Coronary artery (tissue), 2 donors: ENCODE measurements around the gene MYO15B.

Experiments
- DNase-seq: peaks from one replicate; pipeline ENCODE4 v3.0.0-alpha.2; 2017; ENCODE audit warnings: low spot score
- H3K27ac ChIP-seq, 2 donors: fragments of 200-600 bp; sonication (generic); one replicate each; pipeline ENCODE4 v1.5.1; 2016 to 2019
- H3K4me3 ChIP-seq: fragments of 200-600 bp; sonication (generic); 2 replicates; pipeline ENCODE4 v1.5.1; 2016; ENCODE audit warnings: mild to moderate bottlenecking, moderate library complexity
- CTCF ChIP-seq: fragments of 200-600 bp; sonication (generic); IDR thresholded peaks from one replicate; pipeline ENCODE4 v1.5.1; 2019; ENCODE audit warnings: antibody characterized with exemption

The MYO15B gene

DNA sequence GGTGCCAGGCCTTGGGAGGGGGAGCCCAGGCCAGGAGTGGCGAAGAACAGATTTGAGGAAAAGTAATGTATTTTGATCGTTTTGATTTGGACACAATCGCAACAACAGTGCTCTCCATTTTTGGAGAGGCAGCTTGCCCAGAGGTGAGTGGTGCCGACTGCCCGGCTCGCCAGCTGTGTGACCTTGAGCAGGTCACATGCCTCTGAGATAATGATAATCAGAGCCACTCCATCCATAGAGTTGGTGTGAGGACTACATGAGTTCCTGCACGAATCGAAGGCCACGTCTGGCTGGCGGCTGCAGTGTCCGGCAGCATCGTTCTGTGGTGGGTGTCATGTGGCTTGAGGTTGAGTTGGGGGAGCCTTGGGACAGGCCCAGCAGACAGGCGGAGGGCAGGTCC is 41.4 kb upstream of the MYO15B start:
- no peak for DNase-seq
- H3K27ac ChIP-seq, result no peak overlapping the region
- no peak for TF ChIP-seq CTCF
- H3K4me3 ChIP-seq, result no peak overlapping the region

- no peak overlapping the region for H3K27ac ChIP-seq
- H3K4me3 ChIP-seq, result no peak overlapping the region
- DNase-seq, result no peak
- no peak for TF ChIP-seq CTCF
These were observed 40.5 kb upstream of the MYO15B start for GRCh38 chr17:75547091-75547490.

DNA sequence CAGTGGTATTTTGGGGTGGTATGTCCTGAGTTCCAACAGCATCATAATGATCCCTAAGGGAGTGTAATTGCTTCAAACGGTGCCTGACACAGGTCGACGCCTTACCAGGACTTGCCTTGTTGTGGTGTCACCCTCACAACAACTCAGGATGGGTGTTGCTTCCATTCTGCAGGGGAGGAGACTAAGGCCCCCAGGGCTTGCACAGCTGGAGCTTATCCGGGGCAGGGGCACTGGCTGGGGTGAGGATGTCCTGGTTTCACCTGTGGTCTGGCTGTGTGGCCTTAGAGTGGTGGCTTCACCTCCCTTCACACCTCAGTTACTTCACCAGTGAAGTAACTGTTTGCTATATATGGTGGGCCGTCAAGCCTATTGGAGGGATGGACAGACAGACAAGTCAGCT is 38.8 kb upstream of the MYO15B start:
- Histone ChIP-seq H3K27ac (no peak overlapping the region), H3K4me3 (no peak overlapping the region)
- no peak for DNase-seq
- TF ChIP-seq CTCF, result no peak

DNA sequence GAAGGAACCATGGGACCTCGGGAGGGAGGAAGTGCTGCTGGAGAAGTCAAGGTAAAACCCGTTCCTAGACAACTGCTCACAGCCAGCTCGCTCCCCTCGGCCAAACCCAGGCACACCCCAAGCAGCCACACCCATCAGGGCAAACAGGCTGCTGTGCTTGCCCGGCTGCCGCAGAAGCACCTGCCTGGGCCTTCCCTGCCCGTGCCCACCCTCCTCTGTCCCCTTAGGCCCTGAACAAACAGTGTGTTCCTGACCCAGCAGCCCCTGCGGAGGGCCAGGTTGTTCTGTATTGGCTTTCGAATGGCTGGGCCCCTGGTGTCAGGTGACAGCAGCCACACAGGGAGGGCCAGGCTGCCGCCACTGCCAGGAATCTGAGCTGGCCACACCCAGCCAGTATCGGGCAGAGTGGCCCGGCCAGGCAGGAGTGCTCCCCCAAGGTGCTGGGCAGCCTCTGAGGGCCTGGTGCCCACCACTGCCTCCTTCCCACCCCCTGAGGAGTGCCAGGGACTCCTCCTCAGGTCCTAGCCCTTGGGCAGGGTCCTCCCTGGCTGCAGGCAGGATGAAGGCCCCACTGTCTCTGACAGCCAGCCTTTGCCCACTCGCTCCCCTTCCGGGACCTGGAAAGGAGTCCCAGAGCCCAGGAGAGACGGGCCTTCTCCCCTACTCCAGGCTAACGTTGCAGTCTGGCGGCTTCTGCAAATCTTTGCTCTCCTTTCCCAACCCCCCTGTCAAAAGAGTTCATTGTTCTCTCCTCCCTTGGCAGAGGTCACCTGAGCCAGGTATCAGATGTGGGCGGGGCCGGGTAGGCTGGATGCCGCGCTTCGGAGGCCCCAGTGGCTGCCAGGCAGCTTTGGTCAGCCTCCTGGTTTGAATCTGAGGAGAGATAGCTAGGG is 38.1 kb upstream of the MYO15B start:
- no peak overlapping the region for H3K4me3 ChIP-seq
- TF ChIP-seq CTCF, result no peak
- H3K27ac ChIP-seq, result no peak overlapping the region
- no peak for DNase-seq

DNA sequence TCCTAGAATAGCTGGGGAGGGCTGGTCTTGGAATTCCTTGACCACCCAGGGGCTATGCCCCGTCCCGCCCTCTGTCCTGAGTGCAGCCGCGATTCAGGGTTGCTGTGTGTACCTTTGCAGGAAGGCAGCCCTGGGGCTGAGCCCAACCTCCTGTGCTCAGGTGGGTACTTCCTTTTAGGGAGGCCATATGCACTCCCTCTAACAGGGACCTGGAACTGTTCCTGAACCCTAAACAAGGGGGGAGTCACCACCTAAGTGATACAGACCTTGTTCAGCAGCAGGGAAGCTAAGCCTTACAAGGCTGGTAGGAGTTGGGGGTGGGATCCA is 37.5 kb upstream of the MYO15B start:
- no peak overlapping the region for H3K4me3 ChIP-seq
- DNase-seq, result no peak
- no peak overlapping the region for H3K27ac ChIP-seq
- no peak for TF ChIP-seq CTCF

DNA sequence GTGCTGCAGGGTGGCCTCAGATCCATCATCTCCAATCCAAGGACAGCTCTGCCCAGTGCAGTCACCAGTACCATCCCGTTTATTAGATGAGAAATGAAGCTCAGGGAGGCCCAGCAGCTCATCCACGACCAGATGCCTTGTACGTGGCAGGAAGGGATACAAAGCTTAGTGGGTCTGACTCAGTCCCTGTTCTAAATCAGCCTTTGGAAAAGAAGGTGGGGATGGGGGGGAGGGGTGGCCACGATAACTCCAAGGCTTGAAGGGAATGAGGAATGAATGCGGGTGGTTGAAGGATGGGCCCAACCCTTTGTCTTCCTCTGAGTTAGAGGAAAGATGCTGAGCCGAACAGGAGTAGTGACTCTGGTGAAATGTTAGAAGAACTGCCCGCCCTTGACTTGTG is 36.3 kb upstream of the MYO15B start:
- DNase-seq, result no peak
- TF ChIP-seq CTCF, result no peak
- no peak overlapping the region for H3K27ac ChIP-seq

More for the DNA sequence above, 36.3 kb upstream of the MYO15B start:
- no peak overlapping the region for H3K4me3 ChIP-seq
